NT2/D1 (cell line): ENCODE measurements around the gene RSBN1L.

Experiments
- SUZ12 ChIP-seq: IDR thresholded peaks from 2 replicates; pipeline ENCODE4 v1.6.1; 2011; ENCODE audit not compliant: insufficient read length, insufficient read depth; ENCODE audit errors: extremely low read depth
- YY1 ChIP-seq: IDR thresholded peaks from 2 replicates; pipeline ENCODE4 v1.6.1; 2011; ENCODE audit not compliant: insufficient read length, insufficient read depth
- ZNF274 ChIP-seq: IDR thresholded peaks from 2 replicates; pipeline ENCODE4 v1.6.1; 2011; ENCODE audit warnings: mild to moderate bottlenecking, low read depth, low read length

DNA sequence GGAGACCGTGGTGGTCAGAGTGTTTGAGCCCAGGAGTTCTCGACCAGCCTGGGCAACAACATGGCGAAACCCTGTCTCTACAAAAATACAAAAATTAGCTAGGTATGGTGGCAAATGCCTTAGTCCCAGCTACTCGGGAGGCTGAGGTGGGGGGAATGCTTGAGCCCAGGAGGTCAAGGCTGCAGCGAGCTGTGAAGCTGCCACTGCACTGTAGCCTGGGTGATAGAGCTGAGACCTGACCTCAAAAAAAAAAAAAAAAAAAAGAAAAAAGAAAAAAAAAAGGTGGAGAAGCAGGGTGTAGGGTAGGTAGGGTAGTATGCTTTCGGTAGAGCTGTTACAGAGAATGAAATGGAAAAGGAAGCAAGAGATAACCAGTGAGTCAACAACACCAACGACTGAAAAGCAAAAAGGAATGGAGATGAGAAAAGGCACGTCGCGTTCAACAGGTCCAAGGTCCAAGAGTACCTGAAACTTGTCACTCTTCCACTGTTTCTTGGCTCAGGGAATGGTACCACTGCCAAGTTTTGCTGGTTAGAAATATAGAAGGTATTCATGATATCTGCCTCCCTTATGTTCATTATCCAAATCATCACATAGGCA lies 4.3 kb upstream of the RSBN1L start:
- TF ChIP-seq ZNF274 (no peak), YY1 (no peak), SUZ12 (no peak)
